ENCODE results near the gene OR10A2.
"Not testable (repeated sequence)": the region's sequence is repeated elsewhere in the genome, so short reads cannot be mapped to it uniquely, and the experiment has no call there.

Gene OR10A2, protein sequence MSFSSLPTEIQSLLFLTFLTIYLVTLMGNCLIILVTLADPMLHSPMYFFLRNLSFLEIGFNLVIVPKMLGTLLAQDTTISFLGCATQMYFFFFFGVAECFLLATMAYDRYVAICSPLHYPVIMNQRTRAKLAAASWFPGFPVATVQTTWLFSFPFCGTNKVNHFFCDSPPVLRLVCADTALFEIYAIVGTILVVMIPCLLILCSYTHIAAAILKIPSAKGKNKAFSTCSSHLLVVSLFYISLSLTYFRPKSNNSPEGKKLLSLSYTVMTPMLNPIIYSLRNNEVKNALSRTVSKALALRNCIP

DNA sequence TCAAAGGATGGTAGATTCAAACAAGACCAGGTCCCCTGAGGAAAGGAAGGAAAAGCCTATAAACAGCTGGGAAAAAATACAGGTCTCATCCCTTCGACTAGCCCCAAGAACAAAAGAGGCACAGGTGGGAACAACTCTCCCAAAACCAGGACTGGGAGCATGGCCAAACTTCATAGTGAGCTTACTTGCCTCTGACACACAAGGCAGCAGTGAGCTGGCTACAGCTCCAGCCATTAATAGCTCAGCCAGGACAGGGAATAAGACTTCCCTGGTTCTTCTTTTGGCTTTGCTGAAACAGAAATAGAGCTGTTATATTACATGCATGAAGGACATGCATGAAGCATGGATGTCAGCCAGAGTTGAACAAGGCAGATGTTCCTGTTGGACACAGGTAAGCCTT is at the start of gene OR10A2:
Gene OR10A2, plus strand, starts transcription at position 97 of the 400 bp plus-strand sequence. CDS start 6,698 bp downstream, outside the sequence.
- DNase-seq (ENCODE audit: low read depth, low spot score) = peak; percentile 3

- DNase-seq (ENCODE audit: low read depth, low spot score) = no peak
Measured at GRCh38 chr11:6813656-6814055, 49.2 kb upstream of the OR10A2 start.

GRCh38 chr11:6817694-6818093 is 45.2 kb upstream of the OR10A2 start:
- no peak for DNase-seq (ENCODE audit: low read depth, low spot score)

- DNase-seq (ENCODE audit: low read depth, low spot score) = no peak
Measured at GRCh38 chr11:6818967-6819366, 43.9 kb upstream of the OR10A2 start.

DNA sequence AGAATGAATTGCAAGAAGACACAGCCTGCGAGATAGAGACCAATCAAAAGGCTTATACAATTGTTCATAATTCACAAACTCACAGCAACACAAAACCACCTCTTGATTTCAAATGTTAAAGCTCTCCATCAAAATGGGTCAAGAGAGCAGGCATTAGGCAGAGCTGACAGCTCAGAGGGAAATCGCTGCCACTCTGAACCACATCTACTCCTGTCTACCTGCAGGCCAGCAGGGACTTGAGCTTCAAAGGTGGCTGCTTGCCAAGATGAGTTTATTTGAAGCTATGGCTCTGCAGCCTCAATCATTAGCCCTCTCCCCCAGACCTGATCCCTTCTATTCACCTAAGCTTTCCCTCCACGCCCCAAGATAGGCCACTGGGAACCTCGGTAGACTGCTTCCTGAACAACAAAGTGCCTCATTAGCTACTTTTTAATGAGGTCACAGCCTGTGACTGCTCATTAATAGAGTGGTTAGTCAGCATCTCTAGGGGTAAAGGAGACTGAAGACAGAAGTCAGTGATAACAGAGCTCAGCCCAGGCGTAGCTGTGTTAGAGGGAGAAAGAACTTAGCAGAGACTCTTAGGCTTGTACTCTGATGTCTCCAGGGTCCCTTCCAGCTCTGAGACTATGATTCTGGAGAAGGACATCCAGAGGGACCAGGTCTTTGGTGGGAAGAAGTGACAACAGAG is 38.6 kb upstream of the OR10A2 start:
- no peak for DNase-seq (ENCODE audit: low read depth, low spot score)

DNA sequence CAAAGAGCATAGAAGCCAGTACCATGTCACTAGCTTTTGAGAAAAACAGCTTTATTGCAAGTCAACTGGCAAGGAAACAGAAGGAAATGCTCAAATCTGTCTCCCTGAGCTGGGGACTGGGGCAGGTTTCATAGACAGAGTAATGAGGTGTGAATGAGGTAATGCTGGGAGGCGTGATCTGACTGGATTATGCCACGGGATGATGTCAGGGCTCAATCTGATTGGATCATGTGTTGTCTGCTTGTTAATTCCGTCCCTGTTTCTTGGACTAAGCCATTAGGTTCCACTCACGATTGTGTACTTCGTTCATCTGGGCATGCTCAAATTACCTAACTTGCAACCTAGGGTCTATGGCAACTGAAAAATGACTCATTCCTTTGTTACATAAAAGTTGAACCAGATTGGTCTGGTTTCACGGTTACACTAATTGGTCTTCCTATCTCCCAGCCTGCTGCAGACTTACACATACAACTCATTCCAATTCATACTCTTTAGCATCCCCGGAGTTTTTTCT is 37.6 kb upstream of the OR10A2 start:
- DNase-seq (ENCODE audit: low read depth, low spot score) = no peak

- no peak for DNase-seq (ENCODE audit: low read depth, low spot score)
Measured at GRCh38 chr11:6828103-6828502, 34.8 kb upstream of the OR10A2 start.

- no peak for DNase-seq (ENCODE audit: low read depth, low spot score)
Measured at GRCh38 chr11:6833356-6833755, 29.5 kb upstream of the OR10A2 start.

- no peak for DNase-seq (ENCODE audit: low read depth, low spot score)
Measured at GRCh38 chr11:6834021-6834420, 28.8 kb upstream of the OR10A2 start.

DNA sequence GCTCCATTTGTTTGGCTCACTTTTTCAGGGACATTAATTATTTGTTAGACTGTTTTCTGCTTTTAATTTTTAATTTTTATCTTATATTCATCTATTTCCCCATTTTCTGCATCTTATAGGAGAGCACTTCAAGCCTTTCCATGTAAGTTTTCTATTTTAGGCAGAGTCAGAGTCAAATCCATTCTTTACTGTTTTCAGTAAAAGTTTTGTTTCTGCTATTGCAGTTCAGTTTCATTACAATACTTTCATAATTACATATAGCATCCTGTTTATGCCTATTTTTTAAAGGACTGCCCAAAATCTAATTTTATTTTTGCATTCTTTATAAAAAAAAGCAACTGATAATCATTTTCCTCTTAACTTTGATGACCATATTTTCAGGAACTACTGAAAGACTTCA is 21.2 kb upstream of the OR10A2 start:
- DNase-seq (ENCODE audit: low read depth, low spot score) = no peak

DNA sequence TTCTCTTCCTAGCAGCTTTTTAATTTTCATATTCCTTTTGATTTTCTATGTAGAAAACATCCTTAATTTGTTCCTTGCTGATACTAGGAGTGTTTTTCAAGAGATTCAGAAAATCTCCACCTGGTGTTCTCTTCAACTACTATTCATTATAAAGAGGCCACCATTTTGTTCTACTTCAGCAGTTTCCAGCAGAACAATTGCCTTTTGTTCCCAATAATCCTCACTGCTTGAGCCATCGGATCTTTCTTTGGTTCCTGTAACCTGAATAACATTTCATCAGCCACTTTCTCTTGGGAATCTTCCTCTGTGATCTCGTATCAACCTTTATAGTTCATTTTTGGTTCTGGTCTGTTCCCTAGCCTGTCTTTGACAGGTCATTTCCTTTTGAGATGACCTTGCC is 19.2 kb upstream of the OR10A2 start:
- no peak for DNase-seq (ENCODE audit: low read depth, low spot score)

DNA sequence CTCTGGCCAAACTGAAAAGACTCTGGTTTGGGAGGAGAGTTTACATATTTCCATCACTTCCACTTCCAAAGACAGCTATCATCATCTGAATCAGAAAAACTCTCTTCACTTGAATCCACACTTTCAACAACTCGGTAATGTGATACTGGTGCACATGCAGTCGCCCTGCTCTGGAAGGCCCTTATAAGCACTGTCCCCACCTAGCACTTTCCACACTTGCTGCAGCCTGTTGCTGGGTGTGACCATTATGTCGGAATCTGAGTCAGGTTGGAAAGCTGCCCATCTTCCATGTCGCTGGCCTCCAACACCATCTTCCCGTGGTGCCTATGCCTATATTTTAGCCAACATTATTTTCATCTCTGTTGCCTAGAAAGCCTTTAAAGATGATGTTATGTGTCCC is 18.5 kb upstream of the OR10A2 start:
- DNase-seq (ENCODE audit: low read depth, low spot score) = no peak

GRCh38 chr11:6845383-6845782 is 17.5 kb upstream of the OR10A2 start, which contains the start of gene OR10A5:
Gene OR10A5, plus strand, starts transcription at chr11:6845683. Its CDS starts 0 bp downstream, at chr11:6845683.
- DNase-seq (ENCODE audit: low read depth, low spot score) = no peak

DNA sequence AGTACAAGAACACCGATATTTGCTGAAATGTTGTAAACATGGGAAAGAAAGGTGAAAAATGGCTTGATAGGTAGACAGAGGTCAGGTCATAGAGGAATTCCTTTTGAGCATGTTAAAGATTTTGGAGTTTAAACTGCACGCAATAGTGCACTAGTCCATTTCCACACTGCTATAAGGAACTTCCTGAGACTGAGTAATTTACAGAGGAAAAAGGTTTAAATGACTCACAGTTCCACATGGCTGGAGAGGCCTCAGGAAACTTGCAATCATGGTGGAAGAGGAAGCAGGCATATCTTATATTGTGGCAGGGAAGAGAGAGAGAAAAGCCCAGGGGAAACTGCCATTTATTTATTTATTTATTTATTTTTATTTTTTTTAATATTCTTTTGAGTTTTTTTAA is 12.3 kb upstream of the OR10A2 start:
- no peak for DNase-seq (ENCODE audit: low read depth, low spot score)

DNA sequence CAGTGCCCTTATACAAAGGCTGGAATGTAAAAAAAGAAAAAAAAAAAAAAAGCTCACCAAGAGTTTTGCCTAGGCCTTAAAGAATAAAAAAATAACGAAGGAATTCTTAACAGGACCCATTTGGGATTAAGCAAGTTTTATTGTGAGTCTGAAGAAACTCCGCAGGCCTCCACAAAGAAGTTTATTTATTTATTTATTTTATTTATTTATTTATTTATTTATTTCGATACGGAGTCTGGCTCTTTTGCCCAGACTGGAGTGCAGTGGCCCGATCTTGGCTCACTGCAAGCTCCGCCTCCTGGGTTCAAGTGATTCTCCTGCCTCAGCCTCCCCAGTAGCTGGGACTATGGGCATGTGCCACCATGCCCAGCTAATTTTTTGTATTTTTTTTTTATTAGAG is 8.1 kb upstream of the OR10A2 start:
- DNase-seq (ENCODE audit: low read depth, low spot score) = not testable (repeated sequence)

DNA sequence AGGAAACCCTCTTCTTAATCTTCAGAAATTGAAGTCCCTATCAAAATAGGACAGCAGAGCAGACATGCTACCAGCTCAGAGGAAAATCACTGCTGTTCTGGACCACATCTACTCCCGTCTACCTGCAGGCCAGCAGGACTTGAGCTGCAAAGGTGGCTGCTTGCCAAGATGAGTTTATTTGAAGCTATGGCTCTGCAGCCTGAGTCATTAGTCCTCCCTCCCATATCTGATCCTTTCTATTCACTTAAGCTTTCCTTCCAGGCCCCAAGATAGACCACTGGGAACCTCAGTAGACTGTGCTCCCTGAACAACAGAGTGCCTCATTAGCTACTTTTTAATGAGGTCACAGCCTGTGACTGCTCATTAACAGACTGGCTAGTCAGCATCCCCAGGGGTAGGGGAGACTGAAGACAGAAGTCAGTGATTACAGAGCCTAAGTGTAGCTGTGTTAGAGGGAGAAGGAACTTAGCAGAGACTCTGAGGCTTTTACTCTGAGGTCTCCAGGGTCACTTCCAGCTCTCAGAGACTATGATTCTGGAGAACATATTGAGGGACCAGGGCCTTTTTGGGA is 6.8 kb upstream of the OR10A2 start:
- peak; percentile 42 for DNase-seq (ENCODE audit: low read depth, low spot score)

GRCh38 chr11:6856871-6857270 is 6.0 kb upstream of the OR10A2 start:
- no peak for DNase-seq (ENCODE audit: low read depth, low spot score)

DNA sequence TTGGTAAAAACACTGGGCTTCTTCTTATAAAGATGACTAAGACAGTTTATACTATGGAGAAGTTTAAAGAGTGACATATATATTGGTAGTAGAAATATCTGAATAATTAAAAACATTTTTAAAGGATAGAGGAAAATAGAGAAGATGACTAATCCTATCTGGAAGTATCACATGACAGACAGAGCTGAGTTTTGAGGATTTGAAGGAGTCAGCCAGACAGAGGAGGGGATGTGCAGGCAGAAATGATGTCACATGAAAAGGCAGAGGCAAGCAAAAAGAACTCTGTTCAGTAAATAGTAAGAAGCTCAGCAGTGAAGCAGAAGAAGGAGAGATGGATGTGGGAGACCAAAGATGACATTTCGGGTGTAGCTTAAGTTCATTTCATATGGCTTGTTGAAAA is 1.6 kb downstream of the OR10A2 start:
- DNase-seq (ENCODE audit: low read depth, low spot score) = no peak

DNA sequence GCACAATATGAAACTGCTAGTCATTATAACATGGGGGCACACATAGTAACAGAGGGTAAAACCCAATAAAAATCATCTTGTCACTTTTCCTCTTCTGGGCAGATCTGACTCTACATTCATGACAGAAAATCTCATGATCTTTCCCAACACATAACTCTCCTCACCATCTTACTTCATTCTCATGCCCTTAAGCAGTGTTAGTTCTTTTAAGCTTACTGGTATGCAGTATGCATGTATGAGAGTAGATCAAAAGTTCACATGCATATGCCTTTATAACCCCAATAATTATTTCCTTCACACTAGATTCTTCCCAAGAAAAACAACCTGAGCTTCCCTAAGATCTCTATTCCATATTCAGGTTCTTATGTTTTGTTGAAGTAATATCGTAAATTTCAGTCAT is 8.4 kb downstream of the OR10A2 start:
- no peak for DNase-seq (ENCODE audit: low read depth, low spot score)

GRCh38 chr11:6875761-6876160 is 12.9 kb downstream of the OR10A2 start:
- no peak for DNase-seq (ENCODE audit: low read depth, low spot score)

DNA sequence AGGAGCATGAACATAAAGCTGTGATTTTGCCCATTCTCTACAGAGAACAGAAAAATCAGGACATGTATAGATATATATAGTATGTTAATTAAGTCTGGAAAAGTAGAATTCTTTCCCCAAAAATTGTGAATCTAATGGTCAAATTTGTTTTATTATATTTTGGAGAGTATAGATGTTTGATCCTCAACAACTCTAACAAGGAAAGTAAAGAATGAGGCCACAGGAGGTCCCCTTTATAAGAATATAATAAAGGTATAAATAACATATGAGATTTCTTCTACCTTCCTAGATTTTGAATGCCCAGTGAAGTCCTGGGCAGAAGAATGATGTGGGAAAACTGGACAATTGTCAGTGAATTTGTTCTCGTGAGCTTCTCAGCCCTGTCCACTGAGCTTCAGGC is 13.5 kb downstream of the OR10A2 start, which contains the start of gene OR10A4:
Gene OR10A4, plus strand, starts transcription at position 301 of the 400 bp plus-strand sequence. Its CDS starts 23 bp downstream, at position 324.
- DNase-seq (ENCODE audit: low read depth, low spot score) = no peak

- no peak for DNase-seq (ENCODE audit: low read depth, low spot score)
Measured at GRCh38 chr11:6876914-6877313, 14.1 kb downstream of the OR10A2 start.

DNA sequence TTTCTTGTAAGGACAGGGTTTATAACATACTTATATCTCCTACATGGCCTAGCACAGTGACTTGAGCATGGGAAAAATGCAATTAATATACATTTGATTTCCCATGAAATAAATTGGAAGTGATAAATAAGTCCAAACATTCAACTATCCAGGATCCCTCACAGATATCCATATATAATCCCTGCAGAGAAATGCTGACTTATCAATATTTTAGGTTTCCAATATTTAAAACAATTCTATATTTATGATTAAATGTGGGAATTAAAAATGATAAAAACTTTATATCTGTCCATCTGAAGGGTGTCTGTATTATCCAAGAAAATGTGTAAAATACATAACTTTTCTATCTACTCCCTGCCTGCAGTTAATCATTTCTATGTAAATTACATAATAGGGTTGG is 19.9 kb downstream of the OR10A2 start:
- DNase-seq (ENCODE audit: low read depth, low spot score) = no peak

All from astrocyte of the hippocampus (primary cell).